ENCODE data around the gene PRKCB.

DNA sequence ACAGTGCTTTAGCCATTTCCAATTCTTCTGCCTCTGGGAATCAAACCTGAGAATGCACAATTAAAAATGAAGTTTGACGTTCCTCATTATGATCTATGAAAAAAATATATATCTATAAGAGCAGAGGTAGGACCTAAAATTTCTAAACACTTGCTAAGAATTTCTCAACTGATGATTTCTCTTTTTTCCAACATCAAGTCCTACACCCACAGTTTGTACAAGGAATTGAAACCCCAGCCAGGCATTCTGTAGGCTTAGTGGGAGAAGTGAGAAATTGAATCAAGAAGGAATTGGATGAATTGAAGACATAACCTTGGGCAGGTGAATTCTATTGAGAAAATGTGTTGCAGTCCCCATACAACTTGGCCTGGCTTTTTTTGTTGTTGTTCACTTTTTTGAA, 423.0 kb downstream of the PRKCB start:
- TF ChIP-seq POLR2A (IDR thresholded peaks at IDR 0.05; ENCODE audit: low read depth, low read length) (no peak), TAF1 (IDR thresholded peaks at IDR 0.05; ENCODE audit: borderline replicate concordance, low read depth, low read length) (no peak), POLR2AphosphoS5 (IDR thresholded peaks at IDR 0.05; ENCODE audit: low read depth, low read length) (no peak)
